Measurements from ENCODE around the gene SOX15.

Gene SOX15

DNA sequence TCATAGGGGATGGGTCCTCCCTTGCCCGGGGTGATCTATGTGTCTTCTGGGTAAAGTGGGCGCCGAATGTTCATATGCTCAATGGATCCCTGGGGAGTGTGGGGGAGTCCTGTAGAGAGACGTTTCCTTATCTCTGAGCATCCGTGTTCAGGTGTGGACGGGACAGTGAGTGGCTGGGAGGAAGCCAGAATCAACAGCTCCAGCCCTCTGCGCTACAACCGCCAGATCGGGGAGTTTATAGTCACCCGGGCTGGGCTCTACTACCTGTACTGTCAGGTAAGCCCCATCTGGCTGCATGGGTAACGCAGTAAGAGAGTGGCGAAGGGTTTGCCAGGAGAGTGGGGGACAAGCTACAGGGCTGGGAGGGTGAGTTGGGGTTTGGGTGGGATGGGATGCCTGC is 33.3 kb downstream of the SOX15 start:
- no peak for DNase-seq

DNA sequence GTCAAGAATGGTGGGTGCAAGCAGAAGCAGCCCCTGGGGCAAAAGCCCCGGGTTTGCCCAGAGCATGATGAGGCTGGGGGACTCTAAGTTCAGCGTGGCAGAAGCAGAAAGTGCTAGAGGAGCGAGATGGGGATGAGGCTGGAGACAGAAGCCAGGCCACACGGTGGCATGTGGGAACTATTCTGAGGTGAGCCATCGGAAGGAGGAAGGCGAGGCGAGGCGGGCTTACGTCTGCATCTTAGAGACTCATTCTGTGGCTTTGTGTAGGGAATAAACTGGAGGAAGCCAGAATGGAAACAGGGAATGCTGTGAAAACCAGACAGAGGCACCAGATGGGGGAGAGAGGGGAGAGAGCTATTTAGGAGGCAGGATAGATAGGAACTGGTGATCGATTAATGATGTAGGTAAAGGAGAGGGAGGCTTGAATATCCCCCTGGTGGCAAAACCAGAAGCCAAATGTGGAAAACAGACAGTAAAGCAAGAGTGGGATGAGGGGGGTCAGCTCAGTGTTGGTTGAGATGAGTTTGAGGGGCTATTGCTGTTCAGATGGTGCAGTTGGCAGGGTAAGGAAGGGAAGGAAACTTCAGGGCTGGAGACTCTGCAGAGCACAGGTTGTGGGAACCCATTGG is 34.5 kb downstream of the SOX15 start:
- no peak for DNase-seq

DNA sequence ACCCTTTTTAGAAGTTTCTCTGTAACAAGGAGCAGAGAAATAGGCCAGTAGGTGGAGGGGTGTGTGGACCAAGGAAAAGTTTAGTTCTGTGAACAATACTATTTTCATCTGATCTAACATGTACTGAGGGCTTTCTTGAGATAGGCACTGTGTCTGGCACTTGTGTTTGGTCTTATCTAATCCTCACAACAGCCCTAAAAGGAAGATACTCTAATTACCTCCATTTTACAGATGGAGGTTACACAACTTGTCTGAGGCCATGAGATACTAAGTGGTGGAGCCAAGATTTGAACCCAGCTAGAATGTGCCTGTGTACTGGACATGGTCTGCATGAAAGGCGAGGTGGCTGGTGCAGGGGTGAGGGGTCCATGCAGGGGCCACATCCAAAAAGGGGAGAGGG is 36.5 kb downstream of the SOX15 start:
- peak; percentile 84 for DNase-seq

DNA sequence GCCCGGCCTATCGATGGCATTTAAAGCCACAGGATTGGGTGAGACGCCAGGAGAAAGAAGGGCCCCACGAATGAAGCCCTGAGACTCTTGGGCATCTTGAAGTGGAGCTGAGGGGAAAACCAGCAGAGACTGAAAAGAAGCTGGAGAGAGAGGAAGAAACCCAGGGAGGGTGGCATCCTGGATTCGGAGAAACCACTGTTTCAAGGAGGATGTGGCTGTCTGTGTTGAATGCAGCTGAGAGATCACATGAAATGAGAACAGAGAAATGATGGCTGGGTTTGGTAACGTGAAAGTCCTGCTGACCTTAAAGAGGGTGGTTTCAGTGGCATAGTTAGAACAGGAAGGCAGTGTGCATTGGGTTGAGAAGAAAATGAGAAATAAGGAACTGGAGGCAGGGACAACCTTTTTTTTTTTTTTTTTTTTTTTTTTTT is 37.3 kb downstream of the SOX15 start:
- DNase-seq: peak; percentile 64

DNA sequence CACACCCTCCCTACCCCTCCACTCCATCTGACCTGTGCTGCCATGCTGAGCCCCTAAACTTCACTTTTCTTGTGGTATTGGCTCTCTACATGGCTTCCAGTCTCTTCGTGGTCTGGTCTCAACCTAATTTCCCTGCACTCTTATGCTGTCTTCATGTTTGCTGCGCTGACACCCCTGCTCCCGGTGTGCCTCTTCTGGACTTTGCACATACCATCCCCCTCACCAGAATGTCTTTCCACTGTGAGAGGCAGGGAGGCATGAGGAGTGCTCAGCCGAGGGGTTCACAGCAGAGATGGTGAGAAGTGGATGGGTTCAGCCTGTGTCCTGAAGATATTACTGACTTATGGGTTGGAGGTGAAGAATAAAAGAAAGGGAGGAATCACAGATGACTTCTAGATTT is 38.5 kb downstream of the SOX15 start:
- DNase-seq: no peak

DNA sequence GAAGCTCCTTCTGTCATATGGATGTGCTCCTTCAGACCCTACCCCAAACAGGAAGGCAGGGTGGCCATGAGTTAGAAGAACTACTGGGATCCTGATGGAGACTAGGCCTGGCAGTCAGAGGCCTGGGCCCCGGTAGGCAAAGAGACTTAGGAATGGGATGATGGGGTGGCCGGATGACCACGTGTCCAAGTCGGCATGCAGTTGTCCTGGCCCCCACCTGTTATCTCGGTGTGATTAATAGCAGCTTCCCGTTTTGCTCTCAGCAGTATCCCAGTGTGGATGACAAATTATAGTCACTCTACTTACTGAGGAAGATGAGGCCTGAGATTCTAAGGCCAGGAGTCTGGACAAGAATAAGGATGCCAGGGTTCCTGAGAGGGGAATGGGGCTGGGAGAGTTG is 39.5 kb downstream of the SOX15 start:
- no peak for DNase-seq

DNA sequence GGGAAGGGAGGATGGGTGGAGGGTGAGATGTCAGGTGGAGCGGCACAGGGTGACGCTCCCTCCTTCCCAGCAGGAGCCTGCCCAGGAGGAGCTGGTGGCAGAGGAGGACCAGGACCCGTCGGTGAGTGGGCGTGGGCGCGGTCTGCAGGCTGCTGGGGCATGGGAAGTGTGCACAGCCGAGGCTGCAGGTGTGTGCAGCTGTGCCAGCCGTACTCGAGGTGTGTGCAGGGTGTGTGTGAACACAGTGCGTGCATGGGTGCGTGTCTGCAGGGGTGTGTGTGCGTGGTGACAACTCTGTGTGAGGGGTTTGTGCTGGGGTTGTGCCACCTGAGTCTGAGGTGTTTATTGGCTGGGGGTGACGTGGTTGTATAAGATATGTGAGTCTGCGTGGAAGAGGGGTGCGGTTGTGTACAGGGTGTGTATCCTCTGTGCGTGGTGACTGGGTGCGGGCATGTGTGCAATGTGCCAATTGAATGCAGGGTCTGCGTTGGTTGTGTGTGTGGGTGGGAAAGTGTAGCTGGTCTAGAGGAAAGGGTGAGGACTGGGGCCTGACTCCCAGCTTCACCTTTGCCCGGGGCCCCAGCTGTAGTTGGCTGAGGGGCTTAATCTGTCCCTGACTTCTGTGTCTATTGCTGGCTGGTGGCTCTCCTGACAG is 40.4 kb downstream of the SOX15 start:
- DNase-seq: no peak

DNA sequence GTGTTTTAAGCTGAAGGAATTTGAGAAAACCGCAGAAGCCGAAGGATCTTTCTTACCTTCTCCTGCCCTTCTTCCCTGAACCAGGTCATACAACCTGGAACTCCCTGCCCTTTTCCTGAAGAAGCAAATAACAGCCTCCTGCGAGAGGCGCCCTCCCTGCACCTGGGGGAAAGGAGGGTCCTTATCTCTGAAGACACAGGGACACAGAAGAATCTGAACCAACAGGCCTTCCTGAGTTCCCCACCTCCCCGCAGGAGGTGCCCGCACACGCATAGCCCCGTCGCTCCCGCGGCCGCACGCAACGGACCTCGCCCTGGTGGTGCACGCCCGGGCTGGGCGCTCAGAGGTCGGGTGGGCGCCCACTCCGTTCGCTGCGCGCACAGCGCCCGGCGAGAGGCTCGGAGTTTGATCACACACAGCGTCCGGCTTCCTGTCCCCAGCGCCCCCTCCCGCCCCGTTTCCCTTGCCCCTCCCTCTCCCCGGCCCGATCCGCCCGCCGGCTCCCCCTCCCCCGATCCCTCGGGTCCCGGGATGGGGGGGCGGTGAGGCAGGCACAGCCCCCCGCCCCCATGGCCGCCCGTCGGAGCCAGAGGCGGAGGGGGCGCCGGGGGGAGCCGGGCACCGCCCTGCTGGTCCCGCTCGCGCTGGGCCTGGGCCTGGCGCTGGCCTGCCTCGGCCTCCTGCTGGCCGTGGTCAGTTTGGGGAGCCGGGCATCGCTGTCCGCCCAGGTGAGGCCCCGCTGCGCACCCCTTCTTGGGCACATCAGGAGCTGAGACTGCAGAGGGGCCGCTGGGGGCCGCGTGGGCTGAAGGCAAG is 41.1 kb downstream of the SOX15 start, which contains the start of gene TNFSF12:
Gene TNFSF12 (plus strand): TSS at position 474 of the 816 bp plus-strand sequence. CDS start 96 bp downstream, at position 570.
- peak; percentile 62 for DNase-seq

DNA sequence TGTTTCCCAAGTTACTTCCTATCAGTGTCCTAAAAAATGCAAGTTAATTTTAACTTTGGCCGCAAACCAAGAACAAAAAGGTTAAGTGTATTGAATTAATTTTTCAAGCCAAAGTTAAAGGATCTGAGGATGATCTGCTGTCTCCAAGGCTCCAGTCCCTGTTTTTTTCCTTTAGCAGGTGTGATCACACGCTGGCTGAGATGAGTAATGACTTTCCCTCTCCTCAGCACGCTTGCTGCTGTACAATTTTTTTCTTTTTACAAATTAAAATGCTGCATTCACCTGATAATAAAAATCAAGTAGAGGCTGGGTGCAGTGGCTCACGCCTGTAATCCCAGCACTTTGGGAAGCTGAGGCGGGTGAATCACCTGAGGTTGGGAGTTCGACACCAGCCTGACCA is 45.0 kb downstream of the SOX15 start:
- no peak for DNase-seq

DNA sequence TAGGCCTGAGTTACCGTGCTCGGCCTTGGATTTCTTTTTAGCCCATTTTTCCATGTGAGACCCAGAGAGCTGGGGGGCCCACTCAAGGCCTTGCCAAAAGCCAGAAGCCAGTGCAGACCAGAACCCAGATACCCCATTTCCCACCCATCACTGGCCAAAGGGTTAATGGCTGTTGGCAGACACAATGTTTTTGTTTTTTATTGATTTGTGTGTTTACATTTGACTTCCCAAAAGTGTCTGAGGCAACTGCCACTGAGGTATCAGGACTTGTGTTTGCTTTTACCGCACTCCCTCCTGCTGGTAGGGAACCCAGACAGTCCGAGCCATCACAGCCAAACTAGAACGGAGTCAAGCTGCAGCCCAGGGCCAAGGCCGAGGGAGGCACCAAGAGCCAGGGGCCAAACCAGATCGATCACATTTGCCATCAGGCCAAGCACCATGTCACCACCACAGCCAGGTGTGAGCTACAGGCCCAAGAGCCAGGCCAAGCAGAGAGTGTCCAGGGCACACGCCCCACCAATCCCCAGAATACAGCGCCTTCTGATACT is 48.7 kb downstream of the SOX15 start:
- DNase-seq: no peak

DNA sequence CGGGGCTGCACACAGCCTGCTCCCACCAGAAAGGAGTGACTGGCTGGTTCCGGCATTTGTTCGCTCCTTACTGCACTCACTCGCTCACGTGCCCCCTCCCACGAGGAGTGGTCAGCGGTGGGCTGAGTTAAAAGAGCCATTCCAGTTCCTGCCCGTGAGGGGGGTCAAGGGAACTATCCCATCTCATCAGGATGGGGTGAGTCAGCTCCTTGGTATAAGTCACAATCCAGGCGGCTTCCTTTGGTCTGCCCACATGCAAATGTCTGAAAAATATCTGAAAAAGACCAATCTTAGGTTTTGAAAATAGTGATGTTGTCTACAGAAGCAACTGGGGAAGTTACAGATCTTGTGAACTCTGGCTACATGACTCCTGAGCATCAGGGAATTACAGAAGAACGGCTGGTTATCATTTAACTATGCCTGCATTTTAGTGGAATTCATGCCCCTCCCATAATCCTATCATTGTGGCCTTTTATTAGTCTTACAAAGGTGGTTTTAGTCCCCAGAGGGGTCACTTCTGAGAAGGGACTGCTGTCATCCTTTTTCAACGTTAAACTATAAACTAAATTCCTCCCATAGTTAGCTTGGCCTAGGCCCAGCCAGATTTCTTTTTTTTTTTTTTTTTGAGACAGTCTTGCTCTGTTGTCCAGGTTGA is 50.9 kb downstream of the SOX15 start:
- DNase-seq: no peak

Data from hematopoietic multipotent progenitor cell treated with erythropoietin and hydrocortisone succinate and interleukin-3 and kit ligand, for 6 days (in vitro differentiated cells).